ENCODE data around the gene BST2. TPM values are rescaled to one million over a fixed set of nuclear protein-coding genes. Genes with fewer than 3 reads are reported as not detected.

BST2 gene
- total and polyA plus RNA-seq, 4 donors: 25.6 to 239 (median 123) TPM

- no peaks in the 10 kb centered on the region for H3K9me3 ChIP-seq (ENCODE audit: control insufficient read depth in 4 of 4, low read length in 3 of 4)
- no peak overlapping the region for H3K27ac ChIP-seq (ENCODE audit: low read depth in 1 of 2, low read length in 2 of 2)
- WGBS: 86% methylated on average over 4 of the region's 4 CpGs
- no peak for TF ChIP-seq TAF1 (conservative IDR thresholded peaks at IDR 0.05)
- H3K36me3 ChIP-seq (ENCODE audit: control insufficient read depth in 4 of 4, insufficient read depth in 3 of 4, low read depth in 1 of 4, low read length in 3 of 4): no peaks in the 10 kb centered on the region
- DNase-seq (ENCODE audit: low spot score): no peak
- H3K9ac ChIP-seq (ENCODE audit: low read depth in 1 of 2, low read length in 2 of 2): no peak overlapping the region
- H3K4me3 ChIP-seq (ENCODE audit: low read depth in 1 of 3, low read length in 3 of 3): no peak overlapping the region
- peaks cover 0 to 10% (median 3%) of the 10 kb centered on the region in 4 donors for H3K4me1 ChIP-seq (ENCODE audit: control insufficient read depth in 4 of 4, insufficient read depth in 4 of 4, low read length in 3 of 4)
- H3K27me3 ChIP-seq (ENCODE audit: control insufficient read depth in 4 of 4, insufficient read depth in 4 of 4, low read length in 3 of 4): peaks cover 0 to 4% (median under 1%) of the 10 kb centered on the region in 4 donors
These were observed 46.4 kb upstream of the BST2 start for GRCh38 chr19:17451820-17452219.

- no peaks in the 10 kb centered on the region for H3K9me3 ChIP-seq (ENCODE audit: control insufficient read depth in 4 of 4, low read length in 3 of 4)
These were observed 45.0 kb upstream of the BST2 start for GRCh38 chr19:17450264-17451075.

GRCh38 chr19:17448131-17448967, 42.9 kb upstream of the BST2 start, which contains the start of gene TMEM221:
TMEM221 (minus strand) TSS chr19:17448668; CDS start chr19:17448462, 206 bp downstream.
- no peak within 1 kb of the TSS for H3K9ac ChIP-seq (ENCODE audit: low read depth in 1 of 2, low read length in 2 of 2)
- 2% methylated on average over 81 of the region's 81 CpGs for WGBS
- TF ChIP-seq CTCF (IDR thresholded peaks at IDR 0.05; ENCODE audit: low read depth, low read length, missing input control) (peak; percentile 15), RAD21 (IDR thresholded peaks at IDR 0.05) (peak in 1 of 2 donors; percentile 28), YY1 (IDR thresholded peaks at IDR 0.05) (no peak)

More at GRCh38 chr19:17450264-17451075, 45.0 kb upstream of the BST2 start:
- no peak overlapping the region for H3K9ac ChIP-seq (ENCODE audit: low read depth in 1 of 2, low read length in 2 of 2)
- peaks cover 0 to 2% (median under 1%) of the 10 kb centered on the region in 4 donors for H3K27me3 ChIP-seq (ENCODE audit: control insufficient read depth in 4 of 4, insufficient read depth in 4 of 4, low read length in 3 of 4)
- no peak for DNase-seq (ENCODE audit: low spot score)
- H3K27ac ChIP-seq (ENCODE audit: low read depth in 1 of 2, low read length in 2 of 2): no peak overlapping the region
- WGBS: 55% methylated on average over 8 of the region's 8 CpGs
- no peak overlapping the region for H3K4me3 ChIP-seq (ENCODE audit: low read depth in 1 of 3, low read length in 3 of 3)
- H3K4me1 ChIP-seq (ENCODE audit: control insufficient read depth in 4 of 4, insufficient read depth in 4 of 4, low read length in 3 of 4): peaks cover 0 to 10% (median 3%) of the 10 kb centered on the region in 4 donors
- TF ChIP-seq MAX (IDR thresholded peaks at IDR 0.05) (no peak), SP1 (IDR thresholded peaks at IDR 0.05) (no peak), ATF3 (IDR thresholded peaks at IDR 0.05) (no peak)
- H3K36me3 ChIP-seq (ENCODE audit: control insufficient read depth in 4 of 4, insufficient read depth in 3 of 4, low read depth in 1 of 4, low read length in 3 of 4): no peaks in the 10 kb centered on the region

More at GRCh38 chr19:17448131-17448967, 42.9 kb upstream of the BST2 start, which contains the start of gene TMEM221:
- peak; percentile 42 for DNase-seq (ENCODE audit: low spot score)
- Histone ChIP-seq H3K4me3 (ENCODE audit: low read depth in 1 of 3, low read length in 3 of 3) (peak within 1 kb of the TSS in 2 of 3 donors; percentile 7 to 47), H3K36me3 (ENCODE audit: control insufficient read depth in 4 of 4, insufficient read depth in 3 of 4, low read depth in 1 of 4, low read length in 3 of 4) (no peaks in the 10 kb centered on the region), H3K27ac (ENCODE audit: low read depth in 1 of 2, low read length in 2 of 2) (no peak within 1 kb of the TSS), H3K9me3 (ENCODE audit: control insufficient read depth in 4 of 4, low read length in 3 of 4) (no peaks in the 10 kb centered on the region), H3K4me1 (ENCODE audit: control insufficient read depth in 4 of 4, insufficient read depth in 4 of 4, low read length in 3 of 4) (peaks cover 0 to 10% (median 1%) of the 10 kb centered on the region in 4 donors), H3K27me3 (ENCODE audit: control insufficient read depth in 4 of 4, insufficient read depth in 4 of 4, low read length in 3 of 4) (peaks cover 0 to 2% (median 0%) of the 10 kb centered on the region in 4 donors)

Measured in liver (tissue), 9 donors.